Urothelium cell line (cell line): Measurements from ENCODE around the gene C14orf180.
"Not testable (repeated sequence)": the region's sequence is repeated elsewhere in the genome, so short reads cannot be mapped to it uniquely, and the experiment has no call there.

Experiments used
- DNase-seq: peaks from one replicate; pipeline ENCODE4 v3.0.0; 2011; ENCODE audit warnings: low spot score, mixed read lengths
- FAIRE-seq: peaks from 2 replicates; lab custom pipeline; 2011; peaks lifted over from hg19 to GRCh38; lab: Jason Lieb, UNC

The C14orf180 gene

DNA sequence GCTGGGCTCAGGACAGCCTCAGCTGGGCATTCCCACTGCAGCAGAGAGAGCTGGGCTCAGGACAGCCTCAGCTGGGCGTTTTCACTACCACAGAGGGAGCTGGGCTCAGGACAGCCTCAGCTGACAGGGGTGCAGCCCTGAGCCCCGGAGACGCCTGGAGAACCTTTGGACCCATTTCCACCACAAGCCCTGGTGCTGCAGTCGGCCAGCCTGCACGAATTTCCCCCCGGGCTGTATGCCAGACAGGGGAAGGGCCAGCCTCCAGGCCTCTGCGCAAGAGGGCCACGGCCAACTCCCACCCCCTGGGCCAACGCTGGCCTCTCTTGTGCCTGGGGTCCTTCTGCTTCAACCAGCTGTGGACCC is 2.6 kb upstream of the C14orf180 start:
- DNase-seq, result no peak
- no peak for FAIRE-seq

DNA sequence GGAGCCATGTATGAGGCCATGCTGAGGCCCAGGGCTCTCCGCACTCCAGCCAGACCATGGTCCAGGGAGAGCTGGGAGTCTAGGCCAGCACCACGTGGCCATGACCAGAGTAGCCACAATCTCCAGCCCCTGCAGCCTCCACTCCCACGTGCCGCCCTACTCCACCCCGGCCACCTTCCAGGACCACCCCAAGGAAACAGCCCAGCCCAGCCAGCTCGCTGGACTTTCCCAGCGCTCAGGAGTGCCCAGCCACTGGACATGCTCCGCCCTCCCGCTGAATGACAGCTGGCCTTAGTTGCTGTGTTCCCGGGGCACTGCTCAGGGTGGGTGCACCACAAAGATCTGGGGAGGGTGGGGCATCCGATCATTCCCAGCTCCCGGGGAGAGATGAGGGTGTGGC is 2.1 kb upstream of the C14orf180 start:
- no peak for DNase-seq
- no peak for FAIRE-seq

DNA sequence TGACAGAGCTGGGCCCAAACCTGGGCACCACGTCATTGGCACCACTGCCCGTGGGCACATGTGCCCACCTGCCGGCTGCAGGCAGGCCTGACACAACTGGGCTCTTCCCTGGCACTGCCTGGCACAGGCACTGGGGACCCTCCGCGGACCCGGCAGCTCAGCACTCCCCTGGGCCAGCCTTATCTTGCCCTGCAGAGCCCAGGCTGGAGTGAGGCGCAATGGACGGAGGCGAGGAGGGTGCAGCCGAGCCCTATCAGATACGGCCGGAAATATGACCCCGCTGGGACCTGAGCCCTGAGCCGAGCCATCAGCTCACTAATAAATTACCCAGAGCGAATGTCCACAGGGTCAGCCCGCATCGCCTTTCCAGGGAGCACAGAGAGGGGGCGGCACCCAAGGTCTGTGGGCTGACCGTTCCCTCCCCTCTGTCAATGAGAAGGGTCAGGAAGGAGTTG is 1.7 kb upstream of the C14orf180 start:
- FAIRE-seq, result no peak
- DNase-seq, result no peak

DNA sequence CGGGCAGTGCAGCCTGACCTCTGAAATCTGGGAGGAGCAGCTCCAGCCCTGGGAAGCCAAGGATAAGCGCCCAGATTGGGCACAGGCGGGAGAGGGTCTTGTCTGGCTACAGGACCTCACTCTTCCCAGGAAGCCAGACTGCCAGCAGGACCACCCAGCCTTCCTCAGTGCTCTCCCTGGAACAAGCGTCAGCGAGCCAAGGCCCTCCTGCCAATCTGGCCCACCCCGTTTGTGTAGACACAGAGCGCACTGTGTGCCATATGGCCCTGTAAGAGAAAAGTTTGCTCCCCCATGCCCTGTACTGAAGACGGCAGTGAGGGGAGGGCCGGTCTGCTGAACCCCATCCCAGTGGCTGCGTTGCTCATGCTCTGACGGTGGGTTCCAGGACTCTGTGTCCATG is 1.2 kb upstream of the C14orf180 start:
- FAIRE-seq (no peak), DNase-seq (no peak)

DNA sequence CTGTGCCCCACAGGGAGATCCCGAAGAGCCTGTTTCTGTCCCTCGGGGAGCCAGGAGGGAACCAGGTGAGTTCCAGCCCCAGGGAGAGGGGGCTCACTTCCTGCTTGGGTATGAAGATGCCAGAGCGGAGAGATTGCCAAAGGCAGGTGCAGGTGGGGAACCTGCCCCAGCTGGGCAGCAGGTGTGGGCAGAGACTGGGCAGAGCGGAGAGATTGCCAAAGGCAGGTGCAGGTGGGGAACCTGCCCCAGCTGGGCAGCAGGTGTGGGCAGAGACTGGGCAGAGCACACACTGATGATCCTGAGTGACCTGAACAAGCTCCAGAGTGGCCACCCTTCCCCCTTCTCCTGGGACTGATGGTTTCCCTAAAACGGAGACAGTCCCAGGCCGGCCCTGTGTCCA is 375 bp downstream of the C14orf180 start:
- not testable (repeated sequence) for DNase-seq, FAIRE-seq

DNA sequence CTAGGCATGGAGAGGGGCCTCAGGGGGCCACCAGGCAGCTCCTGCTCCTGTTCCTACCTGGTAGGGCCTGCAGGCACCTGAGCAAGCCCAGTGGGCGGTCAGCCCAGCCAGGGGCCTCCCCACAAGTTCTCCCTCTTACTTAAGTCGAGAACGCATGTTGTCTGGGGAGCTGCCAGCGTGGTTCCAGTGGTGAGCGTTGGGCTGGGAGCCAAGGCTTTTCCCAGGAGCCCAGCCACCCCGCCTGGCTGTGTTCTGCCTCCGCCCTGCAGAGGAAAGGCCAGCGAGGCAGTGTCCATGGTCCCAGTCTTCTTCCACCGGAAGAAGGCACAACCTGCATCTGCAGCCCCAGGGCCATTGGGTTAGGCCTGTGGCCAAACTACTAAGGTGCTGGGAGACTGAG is 1.4 kb downstream of the C14orf180 start:
- DNase-seq (no peak), FAIRE-seq (no peak)

DNA sequence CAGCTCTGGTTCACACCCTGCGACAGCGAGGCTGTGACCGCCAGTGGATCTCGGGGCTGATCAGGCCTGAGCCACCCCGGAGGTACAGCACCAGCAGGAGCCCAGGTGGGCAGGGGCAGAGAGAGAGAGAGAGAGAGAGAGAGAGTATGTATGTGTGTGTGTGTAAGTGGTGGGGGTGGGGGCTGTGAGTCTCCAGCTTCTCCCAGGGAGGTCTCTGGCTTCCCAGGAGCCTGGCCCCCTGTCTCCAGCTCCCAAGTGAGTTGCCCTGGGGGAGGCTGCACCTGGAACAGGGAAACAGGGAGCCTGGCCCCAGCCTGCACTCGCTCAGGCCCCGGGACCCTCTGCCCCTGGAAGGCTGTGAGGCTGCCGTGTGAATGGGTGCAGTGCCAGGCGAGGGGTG is 2.0 kb downstream of the C14orf180 start:
- no peak for DNase-seq
- no peak for FAIRE-seq

DNA sequence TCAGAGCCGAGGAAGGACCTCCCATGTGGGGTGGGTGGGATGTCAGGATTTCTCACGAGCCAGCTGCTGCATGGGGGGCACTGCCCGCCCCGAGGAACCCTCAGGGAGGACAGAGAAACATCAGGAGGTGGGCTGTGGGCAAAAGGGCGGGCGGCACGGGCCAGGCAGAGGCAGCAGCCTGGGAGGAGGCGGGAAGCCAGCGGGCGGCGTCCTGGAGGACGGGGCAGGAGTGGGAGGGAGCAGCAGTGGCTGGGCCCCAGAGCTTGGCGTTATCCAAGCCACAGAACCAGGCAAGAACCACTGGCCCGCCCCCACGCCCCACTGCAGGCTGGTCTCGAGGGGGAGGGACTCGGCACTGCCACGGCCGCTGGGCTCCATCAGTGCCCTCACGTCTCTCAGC is 2.4 kb downstream of the C14orf180 start:
- FAIRE-seq (no peak), DNase-seq (no peak)

DNA sequence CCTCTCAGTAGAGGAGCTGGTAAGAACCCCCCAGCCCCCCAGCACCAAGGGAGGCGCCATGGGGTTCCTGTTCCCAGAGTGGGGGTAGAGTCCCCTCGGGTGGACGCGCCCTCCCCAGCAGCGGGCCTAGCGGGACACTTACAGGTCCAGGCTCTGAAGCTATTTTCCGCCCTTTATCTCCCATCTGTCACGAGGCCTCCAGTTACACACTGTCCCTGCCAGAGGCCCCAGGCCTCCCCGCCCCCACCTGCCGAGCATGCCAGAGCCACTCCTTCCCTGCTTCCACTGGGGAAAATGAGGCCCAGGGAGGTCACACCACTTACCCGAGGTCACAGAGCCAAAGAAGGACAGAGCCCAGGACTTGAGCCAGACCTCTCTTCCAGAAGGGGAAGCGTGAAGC is 3.1 kb downstream of the C14orf180 start:
- FAIRE-seq (no peak), DNase-seq (no peak)

DNA sequence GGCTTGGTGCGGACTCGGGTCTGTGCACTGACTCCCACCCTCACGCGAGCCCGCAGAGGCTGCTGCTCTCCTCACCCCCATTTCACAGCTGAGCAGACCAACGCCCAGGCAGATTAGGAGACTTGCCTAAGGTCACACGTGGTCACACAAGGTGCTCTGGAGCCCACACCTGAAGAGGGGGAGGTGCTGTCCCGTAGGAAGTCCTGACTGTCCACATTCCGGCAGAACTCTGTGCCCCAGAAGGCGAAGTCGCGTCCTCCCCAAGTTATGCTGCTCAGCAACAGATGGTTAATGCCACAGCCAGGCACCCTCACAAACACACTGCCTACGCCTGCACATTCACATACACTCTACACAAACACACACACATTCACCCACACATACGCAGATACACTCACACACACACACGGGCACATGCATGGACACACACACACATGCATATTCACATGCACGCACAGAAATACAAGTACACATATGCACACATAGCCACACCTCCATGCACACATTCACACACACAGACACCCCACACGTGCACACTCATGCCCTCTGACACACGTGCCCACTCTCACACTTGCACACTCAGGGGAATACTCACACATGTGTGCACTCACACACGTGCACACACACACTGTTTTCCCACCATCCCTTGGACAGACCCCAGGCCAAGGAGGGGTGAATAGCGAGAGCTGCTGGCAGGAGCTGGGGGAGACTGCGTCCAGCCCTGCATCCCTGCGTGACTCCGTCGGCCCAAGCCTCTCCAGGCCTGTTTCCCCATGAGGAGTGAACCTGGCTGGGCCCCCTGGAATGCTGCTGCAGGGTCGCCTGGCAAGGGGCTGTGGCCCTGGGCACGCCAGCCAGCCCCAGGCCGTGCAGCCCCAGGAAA is 4.1 kb downstream of the C14orf180 start:
- DNase-seq (no peak), FAIRE-seq (no peak)

DNA sequence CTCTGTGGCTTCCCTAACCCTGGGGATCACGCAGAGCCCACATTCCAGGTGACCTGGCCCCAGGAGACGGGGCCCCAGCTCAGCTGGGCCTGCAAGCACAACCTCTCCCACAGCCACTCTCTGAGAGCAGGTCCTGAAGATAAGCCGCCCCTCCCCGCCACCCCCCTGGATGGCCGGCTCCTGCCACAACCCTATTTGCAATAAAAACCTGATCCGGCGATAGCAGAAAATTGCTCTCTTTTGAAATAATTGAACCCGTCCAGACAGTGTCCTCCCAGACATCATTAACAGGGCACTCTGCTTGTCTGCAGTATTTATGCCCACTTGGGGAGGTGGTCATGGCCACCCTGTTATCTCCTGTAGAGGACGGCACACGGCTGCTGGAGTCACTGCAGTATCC is 5.0 kb downstream of the C14orf180 start:
- DNase-seq, result no peak
- no peak for FAIRE-seq

DNA sequence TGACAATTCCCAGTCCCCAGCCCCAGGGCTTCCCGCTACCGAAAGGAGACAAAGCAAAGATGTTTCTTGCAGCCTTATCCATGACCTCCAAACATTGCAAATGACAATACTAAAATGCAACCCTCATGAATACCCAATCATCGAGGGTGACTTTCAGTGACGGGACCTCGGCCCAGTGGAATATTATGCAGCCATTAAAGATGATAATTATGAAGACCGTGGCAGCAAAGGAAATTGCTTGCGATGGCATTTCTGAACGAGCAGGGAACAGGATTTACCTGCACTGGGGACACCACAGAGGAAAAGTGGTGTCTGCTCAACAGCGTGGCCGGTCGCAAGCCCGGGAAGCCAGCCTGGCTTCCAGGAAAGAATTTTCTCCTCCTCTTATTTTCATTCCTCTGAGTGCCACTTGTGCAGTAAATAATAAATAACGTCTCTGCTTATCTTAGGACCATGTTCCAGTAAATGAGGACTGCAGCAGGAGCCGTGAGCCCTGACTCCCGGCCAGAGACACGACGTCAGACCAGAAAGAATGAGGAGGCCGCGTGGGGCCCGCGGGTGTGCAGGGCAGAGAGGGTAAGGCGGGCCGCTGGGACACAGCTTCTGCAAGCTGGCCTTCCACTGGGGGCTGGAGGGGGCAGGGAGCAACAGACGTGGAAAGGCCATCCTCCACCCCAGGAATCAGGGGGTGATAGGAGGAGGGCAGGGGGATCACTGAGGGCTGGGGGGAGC is 6.6 kb downstream of the C14orf180 start:
- FAIRE-seq, result no peak
- no peak for DNase-seq

DNA sequence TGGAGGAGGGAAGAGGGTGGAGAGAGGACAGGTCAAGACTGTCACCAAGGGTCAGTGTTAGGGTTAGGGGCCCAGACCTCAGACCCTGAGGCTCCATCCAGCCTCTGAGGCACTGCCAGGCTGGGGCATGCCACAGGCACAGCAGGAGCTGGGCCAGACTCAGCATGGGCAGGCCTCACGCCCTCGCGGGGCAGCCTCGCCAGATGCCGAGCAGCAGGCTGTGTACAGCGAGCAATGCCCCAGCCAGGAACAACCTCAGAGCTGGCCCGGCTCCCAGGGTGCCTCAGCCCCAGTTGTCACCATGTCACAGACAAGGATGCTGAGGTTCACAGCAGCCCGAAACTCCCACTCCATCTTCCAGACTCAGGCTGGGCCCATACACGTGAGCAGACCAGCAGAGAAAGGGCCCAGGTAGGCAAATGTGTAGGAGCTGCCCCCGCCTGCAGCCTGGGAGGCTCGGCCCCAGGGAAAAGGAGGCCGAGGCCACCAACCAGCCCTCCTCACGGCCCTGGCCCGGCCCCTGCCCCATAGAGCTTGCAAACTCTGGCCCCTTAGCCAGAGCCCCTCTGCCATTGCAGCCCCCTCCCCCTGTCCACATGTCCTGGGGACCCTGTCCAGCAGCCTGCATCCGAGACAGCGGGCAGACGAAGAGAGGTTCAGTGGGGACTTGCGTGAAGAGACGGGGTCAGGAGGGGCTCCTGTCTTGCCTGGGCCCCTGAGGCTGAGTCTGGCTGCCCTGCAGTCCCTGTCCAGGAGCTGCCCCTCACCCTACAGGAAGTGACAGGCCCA is 7.5 kb downstream of the C14orf180 start:
- DNase-seq (no peak), FAIRE-seq (no peak)

DNA sequence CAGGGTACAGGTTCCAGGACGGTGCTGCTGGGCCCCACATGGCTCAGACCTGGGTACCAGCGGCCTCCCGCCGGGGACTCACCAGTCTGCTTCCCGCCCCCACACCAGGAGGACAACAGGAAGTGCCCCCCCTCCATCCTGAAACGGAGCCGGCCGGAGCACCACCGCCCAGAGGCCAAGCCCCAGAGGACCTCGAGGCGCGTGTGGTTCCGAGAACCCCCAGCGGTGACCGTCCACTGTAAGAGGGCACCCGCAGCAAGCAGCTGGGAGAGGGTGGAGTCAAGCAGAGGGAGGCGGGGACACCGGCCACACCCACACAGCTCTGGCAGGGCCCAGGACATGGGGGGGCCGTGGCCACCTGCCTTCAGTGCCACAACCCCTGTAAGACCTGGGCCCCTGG is 8.1 kb downstream of the C14orf180 start:
- FAIRE-seq, result no peak
- no peak for DNase-seq

DNA sequence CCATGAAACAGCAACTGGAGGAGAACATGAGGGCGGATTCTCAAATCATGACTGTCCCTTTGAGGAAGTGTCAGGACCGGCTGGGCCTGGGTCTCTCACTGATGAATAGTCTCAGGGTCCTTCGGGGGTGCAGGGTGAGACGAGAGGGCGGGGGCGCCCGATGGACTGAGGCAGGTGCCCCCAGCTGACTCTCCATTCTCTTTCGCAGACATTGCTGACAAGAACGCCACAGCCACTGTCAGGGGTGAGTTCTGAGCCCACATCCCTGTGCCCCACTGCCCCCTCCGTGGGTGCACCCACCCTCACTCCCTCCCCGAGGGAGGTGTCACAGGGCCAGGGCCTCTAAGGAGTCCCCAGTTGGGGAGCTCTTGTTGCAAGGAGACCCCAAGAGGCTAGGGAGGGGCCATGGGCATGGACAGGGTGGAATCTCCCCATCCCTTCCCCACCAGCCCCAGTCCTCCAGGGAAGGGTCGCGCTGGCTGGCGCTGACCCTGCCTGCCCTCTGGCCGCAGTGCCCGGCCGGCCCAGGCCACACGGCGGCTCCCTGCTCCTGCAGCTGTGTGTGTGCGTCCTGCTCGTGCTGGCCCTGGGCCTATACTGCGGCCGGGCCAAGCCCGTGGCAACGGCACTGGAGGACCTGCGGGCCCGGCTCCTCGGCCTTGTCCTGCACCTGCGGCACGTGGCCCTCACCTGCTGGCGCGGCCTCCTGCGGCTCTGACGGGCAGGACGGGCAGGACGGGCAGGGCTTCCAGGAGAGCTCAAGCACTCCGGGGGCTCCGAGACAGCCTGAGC is 8.7 kb downstream of the C14orf180 start:
- DNase-seq, result no peak
- no peak for FAIRE-seq

DNA sequence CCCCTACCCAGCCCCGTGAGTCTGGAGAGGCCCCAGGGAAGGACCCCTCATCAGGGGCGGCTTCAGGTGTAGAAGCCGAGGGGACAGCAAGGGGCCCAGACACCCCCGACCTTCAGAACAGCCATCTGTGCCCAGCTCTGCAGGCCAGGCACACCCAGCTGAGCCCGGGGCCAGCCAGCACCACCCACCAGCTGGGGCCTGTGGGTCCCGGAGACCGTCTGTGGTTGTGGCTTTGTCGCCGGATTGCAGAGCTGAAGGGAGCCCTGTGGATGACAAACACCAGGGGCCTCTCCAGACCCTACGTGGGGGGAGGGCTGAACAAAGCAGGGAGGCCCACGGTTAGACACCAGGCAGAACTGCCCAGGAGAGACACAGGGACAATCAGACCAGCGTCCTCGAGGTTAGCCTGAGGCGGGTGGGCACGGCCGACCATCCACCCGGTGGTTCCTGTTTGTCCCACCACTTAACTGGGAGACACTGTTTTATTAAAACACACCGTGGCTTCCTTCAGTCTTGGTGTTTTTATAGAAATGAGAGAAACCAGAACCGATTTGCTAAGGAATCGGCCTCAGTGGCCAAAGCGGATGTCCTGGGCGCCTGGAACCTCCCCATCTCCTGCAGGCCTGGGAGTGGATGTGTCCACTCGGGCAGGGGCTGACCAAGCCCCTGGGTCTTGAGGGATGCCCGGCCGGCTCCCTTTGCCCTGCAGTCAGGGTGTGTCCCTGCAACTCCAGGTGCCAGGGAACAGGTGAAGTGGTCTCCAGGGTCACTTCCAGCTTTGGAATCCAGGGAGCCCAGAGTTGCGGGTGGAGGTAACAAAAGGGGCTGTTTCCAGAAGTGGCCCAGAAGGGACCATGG is 10.0 kb downstream of the C14orf180 start:
- FAIRE-seq (no peak), DNase-seq (no peak)

DNA sequence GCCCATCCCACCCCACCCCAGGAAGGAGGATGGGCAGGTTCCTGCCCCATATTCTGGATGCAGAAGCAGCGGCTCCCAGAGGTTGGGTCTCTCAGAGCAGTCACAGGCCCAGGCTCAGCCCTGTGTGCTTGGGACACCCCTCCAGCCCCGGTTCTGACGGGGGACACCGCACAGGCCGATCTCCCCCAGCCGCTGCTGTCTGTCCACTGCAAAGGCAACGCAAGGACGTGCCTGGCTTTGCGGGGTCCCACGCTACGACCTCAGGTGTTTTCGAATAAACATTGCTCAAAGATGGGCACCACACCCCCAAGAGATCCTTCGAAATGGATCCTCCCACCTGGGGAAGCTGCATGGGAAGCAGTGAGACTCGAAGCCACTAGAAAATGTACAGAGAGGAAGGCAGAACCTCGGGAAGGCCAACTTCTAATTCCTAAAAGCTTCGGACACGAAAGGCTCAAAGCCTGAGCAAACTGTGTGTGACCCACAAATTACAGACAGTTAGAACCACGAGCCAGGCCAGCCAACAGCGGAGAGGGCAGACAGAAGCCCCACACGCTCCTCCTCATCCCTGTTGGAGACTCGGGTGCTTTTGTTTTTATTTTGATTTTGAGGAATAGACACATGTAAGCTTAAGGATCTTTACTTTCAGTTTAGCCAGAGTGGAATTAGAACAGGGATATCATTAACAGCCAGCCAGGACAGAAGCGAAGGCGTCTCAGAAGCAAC is 10.8 kb downstream of the C14orf180 start:
- FAIRE-seq (no peak), DNase-seq (no peak)

DNA sequence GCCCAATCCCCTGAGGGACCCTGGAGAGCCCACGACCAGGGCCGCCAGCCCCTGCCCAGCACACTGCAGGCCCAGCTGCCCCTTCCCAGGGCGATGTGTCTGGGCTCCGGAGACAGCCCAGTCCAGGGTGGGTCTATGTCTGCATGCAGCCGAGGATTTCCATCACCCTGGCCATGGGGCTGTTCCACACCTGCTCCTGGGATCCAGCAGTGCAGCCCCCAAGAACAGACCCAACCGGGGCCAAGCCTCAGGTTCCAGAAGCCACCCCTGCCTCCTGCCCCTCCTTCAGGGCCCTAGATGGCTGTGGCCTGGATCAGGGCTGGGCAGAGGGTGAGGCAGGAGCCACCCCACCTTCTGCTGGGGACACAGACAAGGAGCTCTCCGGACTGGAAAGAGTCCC is 11.5 kb downstream of the C14orf180 start:
- no peak for FAIRE-seq
- no peak for DNase-seq
